Adrenal gland (tissue), 19 donors: ENCODE results near the gene FAM163B. TPM values are rescaled to one million over a fixed set of nuclear protein-coding genes. Genes with fewer than 3 reads are reported as not detected.

ENCODE experiments used
- DNase-seq, 7 donors: peaks; one replicate each; pipeline ENCODE4 v3.0.0-alpha.2; 2019 to 2020
- H3K27ac ChIP-seq, 5 donors: fragments of 200-600 bp; sonication (generic) in 4 of 5; 1 replicate in 3 of 5; 2 replicates in 2 of 5; pipeline versions ENCODE4 v1.5.1 to v1.8.0; 2016 to 2020; ENCODE audit warnings: mild to moderate bottlenecking in 1 of 5
- H3K27me3 ChIP-seq: fragments of 200-600 bp; 2 replicates; pipeline ENCODE4 v1.8.0; 2021
- H3K36me3 ChIP-seq, 2 donors: fragments of 200-600 bp; replicated peaks in 1 of 2; 1 replicate in 1 of 2; 2 replicates in 1 of 2; pipeline versions ENCODE4 v1.5.1 to v1.8.0; 2018 to 2022
- H3K4me1 ChIP-seq, 2 donors: fragments of 200-600 bp; replicated peaks in 1 of 2; 1 replicate in 1 of 2; 2 replicates in 1 of 2; pipeline versions ENCODE4 v1.5.1 to v1.8.0; 2018 to 2021
- H3K4me3 ChIP-seq, 4 donors: fragments of 200-600 bp; sonication (generic) in 3 of 4; one replicate each; pipeline ENCODE4 v1.5.1; 2016 to 2018
- H3K9me3 ChIP-seq, 3 donors: fragments of 200-600 bp; sonication (generic) in 1 of 3; replicated peaks in 1 of 3; 1 replicate in 2 of 3; 2 replicates in 1 of 3; pipeline versions ENCODE4 v1.5.1 to v1.8.0; 2016 to 2021
- CTCF ChIP-seq, 6 experiments: fragments of 450-650 bp in 4 of 6; fragments of 200-600 bp in 2 of 6; sonication (generic) in 1 of 6; IDR thresholded peaks; 1 replicate in 5 of 6; 2 replicates in 1 of 6; pipeline versions ENCODE4 v1.5.1 to v1.8.0; 2016 to 2021; ENCODE audit warnings: antibody characterized with exemption in 6 of 6, mild to moderate bottlenecking in 2 of 6, moderate library complexity in 1 of 6
- POLR2A ChIP-seq, 2 donors: fragments of 450-650 bp; IDR thresholded peaks; one replicate each; pipeline ENCODE4 v1.6.1; 2017; ENCODE audit warnings: antibody characterized with exemption in 2 of 2, mild to moderate bottlenecking in 2 of 2, moderate library complexity in 1 of 2
- WGBS, 4 donors: extraction: QIAGEN DNeasy Blood & Tissue Kit in 2 of 4; methylation state at CpG; one replicate each; pipeline versions ENCODE4 v1.1.5 to v1.1.7; 2013 to 2017; 5-methylcytosine and 5-hydroxymethylcytosine counted together
- intact Hi-C, 2 donors: fragments of 100-400 bp; cut with DNase I; formaldehyde crosslinking; loops; one replicate each; pipeline versions ENCODE4 v1.14.1 to v1.15.0; 2022 to 2023
- long read RNA-seq, 10 donors: library from polyadenylated mRNA in 3 of 10; unstranded in 2 of 10; stranded (forward) in 1 of 10; transcript quantifications; one replicate each; pipeline ENCODE4 v2.0.0 and lab custom pipeline, GENCODE V29; 2021 to 2026
- polyA plus RNA-seq, 3 donors: library from polyadenylated mRNA; stranded (reverse); fragments of 200-250 nt in 2 of 3; fragments of 350-450 nt in 1 of 3; fragmentation: Illumina TruSeq in 1 of 3; extraction: RNeasy Lipid Tissue Mini Kit (QIAGEN cat#74804) in 1 of 3; gene quantifications; one replicate each; pipeline ENCODE4 v1.2.3, GENCODE V29; 2013 to 2014
- total RNA-seq, 9 donors: library from RNA; depleted of rRNA in 4 of 9; stranded (reverse); fragments of >200 nt in 4 of 9; fragments of 120-200 nt in 1 of 9; fragmentation: NEBNext Ultra II Directional in 1 of 9; extraction: Animal tissue kit (Norgen Biotek cat#: 25700) in 1 of 9; gene quantifications; one replicate each; pipeline versions ENCODE4 v1.1.0 to v1.2.4, GENCODE V29; 2013 to 2023
- donor health status: healthy with polysubstance abuse.
- donor health status: Bipolar disorder and iron deficiency.
- donor health status: DM: yes; HTN: yes; CAD: no.
- donor health status: DM: no; HTN: no; CAD: no.
- donor health status: DM: no; HTN: no; CAD: no.
- donor health status: DM: yes; HTN: yes; CAD: no.

FAM163B gene
- total RNA-seq (10 to 100 TPM in 2 of 9 donors, 1 to 10 TPM in 6, under 1 TPM in 1; 0.72 to 14.2 (median 1.9) TPM), polyA plus RNA-seq (10 to 100 TPM in 1 of 3 donors, 1 to 10 TPM in 2; 2.8 to 14.3 (median 4.5) TPM)
- long read RNA-seq, donor 1 = 0 reads
- long read RNA-seq, donor 2 = 0 reads
- long read RNA-seq, donor 3 = 0 reads
- long read RNA-seq, donor 4 = 0 reads
- long read RNA-seq, donor 5, partial matches to known transcripts = 0 of 4 reads
- long read RNA-seq, donor 5, other reads (novel, unspliced or antisense) = 4 of 4 reads
- long read RNA-seq, donor 6 = 0 reads
- long read RNA-seq, donor 7 = 0 reads
- long read RNA-seq, donor 8 = 0 reads
- long read RNA-seq, donor 9 = 0 reads
- long read RNA-seq, donor 10 = 0 reads

DNA sequence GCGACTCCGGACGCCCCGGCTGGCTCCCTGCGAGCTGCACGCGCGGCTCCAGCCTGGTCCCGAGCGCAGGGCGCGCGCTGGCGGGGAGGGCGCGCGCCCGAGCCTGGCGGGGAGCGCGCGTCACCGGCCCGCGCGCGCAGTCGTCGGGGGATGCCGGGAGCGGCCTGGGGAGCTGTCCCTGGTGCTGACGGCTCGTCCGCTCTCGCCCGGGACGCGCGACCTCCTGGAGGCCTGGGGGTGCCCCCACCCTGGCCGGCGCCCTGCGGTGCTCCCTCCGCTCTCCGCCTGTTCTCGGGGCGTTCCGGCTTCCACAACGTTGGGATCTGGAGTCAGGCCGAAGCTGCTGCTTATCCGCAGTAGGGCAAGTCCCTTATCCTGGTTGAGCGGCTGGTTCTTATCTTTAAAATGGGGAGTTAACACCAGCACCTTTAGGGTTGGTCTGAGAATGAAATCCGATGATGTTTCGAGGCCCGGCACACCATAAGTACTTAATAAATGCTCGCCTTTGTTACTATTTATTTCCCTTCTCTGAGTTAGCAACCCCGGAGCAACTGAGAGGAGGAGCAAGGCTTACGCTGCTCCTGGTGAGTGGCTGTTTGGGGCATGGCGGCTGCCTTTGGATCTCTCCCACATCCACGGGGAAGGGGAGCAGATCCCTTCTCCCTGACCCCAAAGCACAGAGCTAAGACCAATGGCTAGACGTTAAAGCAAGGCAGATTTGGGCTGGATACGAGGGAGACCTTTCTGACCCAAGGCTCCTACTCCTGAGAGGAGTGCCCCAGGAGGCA, at the start of gene FAM163B:
TSS of gene FAM163B (minus strand) at position 79 of the 788 bp plus-strand sequence. CDS start 29,166 bp downstream, outside the sequence.
- intact Hi-C loops = no loop called here
- Histone ChIP-seq H3K36me3 (no peaks in the 10 kb centered on the region), H3K9me3 (no peaks in the 10 kb centered on the region), H3K27ac (peak within 1 kb of the TSS in 1 of 5 donors; percentile 71), H3K27me3 (peaks cover 34% of the 10 kb centered on the region), H3K4me3 (peak within 1 kb of the TSS in 1 of 4 donors; percentile 47), H3K4me1 (no peaks in the 10 kb centered on the region)
- WGBS, 4 donors = 8 to 39% (median 18%) methylated on average over 10 to 61 of the region's 61 CpGs
- TF ChIP-seq CTCF (IDR thresholded peaks at IDR 0.05) (no peak), POLR2A (IDR thresholded peaks at IDR 0.05) (peak; percentile 9 to 35)
- peak in 5 of 7 donors; percentile 35 to 57 (median 50) for DNase-seq

GRCh38 chr9:133657120-133657661, 48.0 kb upstream of the FAM163B start:
- 69 to 80% (median 75%) methylated on average over 13 of the region's 13 CpGs for WGBS, 4 donors
- no peak overlapping the region for H3K27ac ChIP-seq
- TF ChIP-seq CTCF (IDR thresholded peaks at IDR 0.05) (peak in 4 of 6 experiments; percentile 20 to 61 (median 50)), POLR2A (IDR thresholded peaks at IDR 0.05) (no peak)
- peaks cover 0 to 9% of the 10 kb centered on the region in 2 donors for H3K4me1 ChIP-seq
- DNase-seq = peak in 3 of 7 donors; percentile 33 to 42 (median 37)
- peaks cover 12% of the 10 kb centered on the region for H3K27me3 ChIP-seq
- no peaks in the 10 kb centered on the region for H3K36me3 ChIP-seq
- H3K9me3 ChIP-seq = no peaks in the 10 kb centered on the region
- intact Hi-C loops = no loop called here
- no peak overlapping the region for H3K4me3 ChIP-seq

DNA sequence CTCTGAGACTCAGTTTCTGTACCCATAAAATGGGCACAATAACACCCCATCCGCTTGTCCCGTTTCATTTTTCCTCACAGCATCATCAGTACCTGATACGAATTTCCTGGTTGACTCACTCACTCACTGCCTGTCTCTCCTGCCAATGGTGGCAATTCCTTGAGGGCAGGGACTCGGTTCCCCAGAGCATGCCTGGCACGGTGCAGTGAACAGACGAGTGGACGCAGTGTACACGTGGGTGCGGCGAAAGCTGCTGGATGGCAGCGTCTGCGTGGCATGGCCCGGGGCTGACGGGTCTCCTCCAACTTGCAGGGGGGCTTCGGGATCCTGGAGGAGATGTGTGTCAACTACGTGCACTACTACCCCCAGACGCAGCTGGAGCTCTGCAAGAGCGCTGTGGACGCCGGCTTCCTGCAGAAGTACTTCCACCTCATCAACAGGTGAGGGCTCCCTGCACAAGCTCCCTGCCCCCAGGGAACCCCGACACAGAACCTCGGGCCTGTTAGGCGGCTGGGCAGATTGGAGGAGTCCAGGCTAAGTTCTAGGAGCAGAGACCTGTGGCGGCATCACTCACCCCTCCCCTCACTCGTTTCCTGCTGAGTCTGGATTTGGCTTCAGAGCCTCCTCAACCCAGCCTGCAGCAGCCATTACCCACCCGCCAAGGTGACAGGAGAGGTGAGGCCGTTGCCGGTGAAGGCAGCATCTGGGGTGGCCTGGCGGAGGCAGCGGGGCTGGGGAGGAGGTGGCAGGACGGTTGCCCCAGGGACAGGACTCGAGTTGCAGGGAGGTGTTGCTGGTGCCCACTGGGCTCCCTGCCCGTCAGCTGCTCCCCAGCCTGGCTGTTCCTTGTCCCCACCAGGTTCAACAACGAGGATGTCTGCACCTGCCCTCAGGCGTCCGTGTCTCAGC, 47.3 kb upstream of the FAM163B start:
- Histone ChIP-seq H3K4me1 (peaks cover 0 to 9% of the 10 kb centered on the region in 2 donors), H3K36me3 (no peaks in the 10 kb centered on the region), H3K27ac (no peak overlapping the region), H3K27me3 (peaks cover 12% of the 10 kb centered on the region), H3K9me3 (no peaks in the 10 kb centered on the region), H3K4me3 (no peak overlapping the region)
- no peak for DNase-seq
- TF ChIP-seq POLR2A (IDR thresholded peaks at IDR 0.05) (no peak), CTCF (IDR thresholded peaks at IDR 0.05) (no peak)
- intact Hi-C loops = no loop called here
- 66 to 72% (median 69%) methylated on average over 28 to 36 of the region's 36 CpGs for WGBS, 4 donors
